GM12872 (cell line): ENCODE results near the gene BCOR.

ENCODE experiments used
- TF ChIP-seq, protein P1 (sequence below): IDR thresholded peaks from 3 replicates; pipeline ENCODE4 v1.5.1; 2011; ENCODE audit warnings: low read depth, mild to moderate bottlenecking, low read length, moderate library complexity; ENCODE audit not compliant: insufficient read depth

BCOR gene

DNA sequence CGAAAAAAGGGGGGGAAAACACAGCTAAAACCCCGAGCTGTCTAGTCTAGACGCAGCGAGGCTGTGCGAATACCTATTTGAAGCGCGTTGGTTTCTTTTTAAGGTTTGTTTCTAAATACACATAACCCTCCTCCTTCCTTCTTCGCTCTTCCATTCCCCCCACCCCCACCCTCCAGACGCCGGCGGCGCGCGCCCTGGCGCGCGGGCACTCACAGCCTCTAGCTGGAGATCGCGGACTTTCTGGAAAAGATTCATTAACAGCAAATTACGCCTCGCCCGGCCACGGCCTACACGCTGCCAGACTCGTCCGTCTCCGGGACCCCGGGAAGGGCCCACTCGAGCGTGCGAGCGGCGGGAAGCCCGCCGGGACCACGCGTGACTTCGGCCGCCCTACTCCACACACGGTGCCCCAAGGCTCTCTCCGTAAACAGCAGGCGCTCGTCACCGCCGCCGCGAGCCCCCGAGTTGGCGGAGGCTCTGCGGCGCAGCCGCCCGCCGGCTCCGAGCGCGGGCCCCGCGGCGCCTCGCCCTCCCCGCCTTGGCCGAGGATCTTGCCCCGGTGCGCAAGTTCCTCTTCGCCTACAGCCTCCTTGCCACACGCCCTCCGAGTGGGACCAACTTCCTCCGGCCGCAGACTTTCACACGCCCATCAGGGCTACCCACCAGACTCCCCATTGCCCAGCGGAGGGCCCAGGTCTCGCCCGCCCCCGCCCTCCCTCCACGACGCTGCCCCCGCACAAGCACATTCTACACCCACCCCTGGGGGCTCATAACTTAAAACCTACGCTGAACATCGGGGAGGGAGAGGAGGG lies 2.0 kb downstream of the BCOR start:
- TF ChIP-seq, protein P1, sequence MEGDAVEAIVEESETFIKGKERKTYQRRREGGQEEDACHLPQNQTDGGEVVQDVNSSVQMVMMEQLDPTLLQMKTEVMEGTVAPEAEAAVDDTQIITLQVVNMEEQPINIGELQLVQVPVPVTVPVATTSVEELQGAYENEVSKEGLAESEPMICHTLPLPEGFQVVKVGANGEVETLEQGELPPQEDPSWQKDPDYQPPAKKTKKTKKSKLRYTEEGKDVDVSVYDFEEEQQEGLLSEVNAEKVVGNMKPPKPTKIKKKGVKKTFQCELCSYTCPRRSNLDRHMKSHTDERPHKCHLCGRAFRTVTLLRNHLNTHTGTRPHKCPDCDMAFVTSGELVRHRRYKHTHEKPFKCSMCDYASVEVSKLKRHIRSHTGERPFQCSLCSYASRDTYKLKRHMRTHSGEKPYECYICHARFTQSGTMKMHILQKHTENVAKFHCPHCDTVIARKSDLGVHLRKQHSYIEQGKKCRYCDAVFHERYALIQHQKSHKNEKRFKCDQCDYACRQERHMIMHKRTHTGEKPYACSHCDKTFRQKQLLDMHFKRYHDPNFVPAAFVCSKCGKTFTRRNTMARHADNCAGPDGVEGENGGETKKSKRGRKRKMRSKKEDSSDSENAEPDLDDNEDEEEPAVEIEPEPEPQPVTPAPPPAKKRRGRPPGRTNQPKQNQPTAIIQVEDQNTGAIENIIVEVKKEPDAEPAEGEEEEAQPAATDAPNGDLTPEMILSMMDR: no peak

DNA sequence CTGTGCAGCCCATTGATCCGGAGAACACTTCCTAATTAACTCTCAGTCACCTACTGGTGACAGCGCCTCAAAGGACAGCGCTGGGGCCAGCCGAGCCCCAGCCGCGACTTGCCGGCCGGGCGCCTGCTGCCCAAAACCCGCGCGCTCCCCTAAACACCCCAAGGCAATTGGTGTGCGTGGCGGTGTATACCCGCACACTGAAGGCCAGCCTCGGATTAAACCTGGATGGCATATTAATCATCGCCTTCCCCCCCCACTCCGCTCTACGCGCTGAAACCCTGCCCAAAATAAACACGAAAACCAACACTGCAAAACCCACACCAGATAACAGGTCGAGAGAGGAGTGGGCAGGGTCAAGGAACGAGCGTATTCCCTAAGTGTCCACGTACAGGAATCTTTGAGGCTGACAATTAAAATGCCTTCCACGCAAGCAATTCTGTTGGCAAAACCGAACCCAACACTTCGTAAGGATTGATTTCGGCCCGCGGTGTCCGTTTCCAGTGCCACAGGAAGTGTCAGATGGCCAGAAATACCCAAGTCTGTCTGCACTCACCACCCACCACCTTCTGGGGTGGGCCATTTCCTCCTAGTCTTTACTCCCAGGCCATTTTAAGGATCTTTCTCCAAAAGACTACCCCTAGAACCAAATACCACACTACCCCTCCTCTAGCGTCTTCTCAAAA lies 2.7 kb downstream of the BCOR start:
- TF ChIP-seq, protein P1: no peak

DNA sequence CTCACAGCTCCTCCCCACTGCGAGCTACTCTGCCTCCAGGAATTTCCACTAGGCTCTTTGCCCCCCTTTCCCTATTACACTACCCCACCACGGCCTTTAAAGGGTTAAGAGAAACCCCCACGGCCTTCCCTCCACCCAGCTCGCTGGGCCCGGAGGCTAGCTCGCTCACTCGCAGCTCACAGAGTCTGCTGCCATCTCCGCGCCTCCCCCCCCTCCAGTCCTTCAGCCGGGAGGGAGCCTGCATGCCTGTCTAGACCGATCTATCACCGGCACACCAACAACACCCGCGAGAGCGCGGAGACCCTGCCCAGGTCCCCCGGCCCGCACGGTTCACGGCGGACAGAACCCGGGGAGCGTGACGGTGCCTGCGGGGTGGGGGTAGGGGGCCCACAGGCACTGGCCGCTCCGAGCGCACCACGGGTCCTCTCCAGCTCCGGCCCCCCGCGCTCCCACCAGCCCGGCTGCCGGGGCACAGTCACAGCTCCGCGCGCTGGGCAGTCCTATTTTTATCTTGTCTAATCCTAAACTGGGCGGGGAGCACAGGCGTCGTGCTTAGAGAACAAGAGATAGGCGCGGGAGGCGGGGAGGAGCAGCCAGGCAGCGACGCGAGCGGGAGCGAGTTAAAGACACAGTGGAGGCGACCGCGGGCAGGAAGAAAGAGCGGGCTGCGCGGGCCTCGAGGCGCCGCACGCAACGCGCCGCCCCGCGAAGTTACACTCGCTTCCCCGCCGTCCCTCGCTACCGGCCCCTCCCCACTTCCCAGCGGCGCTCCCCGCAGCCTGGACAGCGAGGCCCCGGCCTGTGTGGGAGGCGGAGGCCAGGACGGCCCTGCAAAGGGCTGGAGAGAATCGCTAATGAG lies 3.5 kb downstream of the BCOR start:
- TF ChIP-seq, protein P1: no peak

DNA sequence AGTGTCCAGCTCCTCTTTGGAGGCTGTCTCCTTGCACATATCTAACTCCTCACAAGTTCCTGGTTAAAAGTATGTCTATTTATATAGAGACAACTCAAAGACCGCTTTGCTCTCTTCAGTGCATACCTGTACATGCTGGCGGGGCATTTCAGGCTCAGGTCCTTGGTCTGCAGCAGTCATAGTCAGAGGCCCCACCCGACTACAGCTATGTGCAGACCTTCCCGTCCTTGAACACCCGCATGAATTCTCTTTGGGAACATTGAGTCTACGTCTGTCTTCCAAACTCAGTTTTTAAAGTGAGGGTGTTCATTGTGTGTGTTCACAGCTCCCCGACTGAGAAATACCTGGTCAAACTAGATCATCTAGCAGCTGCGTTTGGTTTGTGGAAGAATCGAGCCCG lies 4.2 kb downstream of the BCOR start:
- TF ChIP-seq, protein P1: no peak

DNA sequence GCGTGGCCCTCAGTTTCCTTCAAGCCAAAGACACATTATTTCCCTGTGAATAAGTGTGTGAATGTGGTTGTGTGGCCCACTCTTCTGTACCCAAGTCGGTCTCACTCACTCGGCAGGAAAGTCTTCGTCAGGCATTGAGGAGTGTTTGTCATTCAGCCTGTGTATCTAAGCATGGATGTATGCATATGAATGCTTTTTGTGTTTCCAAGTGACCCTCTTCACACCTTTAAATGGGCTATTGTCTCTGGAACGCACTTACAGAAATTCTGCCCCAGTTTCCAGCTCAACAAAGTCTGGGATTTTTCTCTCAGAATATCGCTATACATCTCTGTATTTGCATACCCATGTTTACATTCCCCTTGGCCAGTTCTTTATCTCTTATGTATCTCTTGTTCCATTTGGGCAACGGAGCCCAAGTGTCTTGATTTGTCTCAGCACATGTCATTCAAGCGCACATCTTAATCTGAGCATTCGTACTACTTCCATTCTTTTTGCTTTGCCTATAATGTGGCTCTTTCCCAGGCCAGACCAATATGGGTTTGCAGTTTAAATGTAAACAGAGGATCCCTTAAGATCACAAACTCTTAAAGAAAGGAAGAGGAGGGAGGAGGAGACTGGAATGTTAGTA lies 4.8 kb downstream of the BCOR start:
- TF ChIP-seq, protein P1: no peak

DNA sequence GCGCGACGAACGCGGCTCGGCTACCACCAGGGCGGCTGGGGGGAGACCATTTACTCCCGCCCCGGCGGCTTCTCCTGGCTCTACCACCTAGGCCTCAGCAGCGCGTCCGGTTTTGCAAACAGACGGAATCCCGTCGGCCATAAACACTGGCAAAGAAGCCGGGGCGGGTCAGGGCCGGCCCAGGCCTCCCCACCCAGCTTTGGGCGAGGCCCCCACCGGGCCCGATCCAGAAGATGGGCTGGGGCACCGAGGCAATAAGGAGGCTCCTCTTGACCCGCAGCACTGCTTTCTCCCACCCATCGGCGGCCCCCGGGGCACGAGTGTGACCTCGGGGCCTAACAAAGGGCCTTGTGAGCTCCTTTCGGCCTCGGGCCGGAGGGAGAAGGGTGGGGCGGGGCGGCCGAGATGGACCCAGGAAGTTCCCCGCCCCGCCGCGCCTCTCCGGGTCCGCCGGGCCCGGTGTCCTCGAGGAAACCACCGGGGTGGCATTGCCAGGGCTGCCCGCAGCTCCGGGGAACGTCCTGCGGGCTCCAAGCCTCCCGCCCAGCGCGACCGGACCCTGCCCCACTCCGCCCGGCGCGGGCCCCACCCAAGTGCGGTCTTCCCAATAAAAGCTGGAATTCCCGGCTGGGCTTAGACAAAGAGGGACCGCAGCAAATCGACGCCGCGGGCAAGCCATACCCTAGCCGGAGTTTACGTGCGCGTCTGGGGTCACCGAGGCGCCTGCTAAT lies 5.9 kb downstream of the BCOR start:
- TF ChIP-seq, protein P1: no peak
